ENCODE data around the gene NSUN5. TPM values are rescaled to one million over a fixed set of nuclear protein-coding genes. Genes with fewer than 3 reads are reported as not detected.
A peak's percentile ranks its signal among the peaks of the same experiment; 100 is the strongest.
"Not testable (repeated sequence)": the region's sequence is repeated elsewhere in the genome, so short reads cannot be mapped to it uniquely, and the experiment has no call there.

NSUN5 gene
- polyA plus RNA-seq, 3 donors = 28.6 to 37.7 (median 31.3) TPM

- H3K4me3 Mint-ChIP-seq, H3K9me3 Mint-ChIP-seq: not testable (repeated sequence)
- peaks cover 20% of the 10 kb centered on the region for H3K4me1 Mint-ChIP-seq
Measured at GRCh38 chr7:73327449-73327848, 18.8 kb upstream of the NSUN5 start.

GRCh38 chr7:73325424-73325823, 16.8 kb upstream of the NSUN5 start:
- intact Hi-C loops (cut with micrococcal nuclease) = loop anchor here in 1 of 2 donors (2.0 kb wide), 1 partner anchor 127 kb away; no protein-coding TSS in a partner anchor
- H3K27me3 Mint-ChIP-seq (ENCODE audit: low read depth in 3 of 3); H3K79me2 ChIP-seq (ENCODE audit: insufficient read depth, low read length); H3K27ac Mint-ChIP-seq; H2AFZ ChIP-seq (ENCODE audit: insufficient read depth, low read depth, low read length, poor library complexity, severe bottlenecking); H4K20me1 ChIP-seq (ENCODE audit: insufficient read depth, low read length); H3K4me3 Mint-ChIP-seq; H3K4me3 ChIP-seq (replicated peaks in 1 of 3; ENCODE audit: low read depth in 2 of 3, low read length in 3 of 3); H3K36me3 ChIP-seq (replicated peaks in 1 of 2; ENCODE audit: control insufficient read depth in 1 of 2, insufficient read depth in 2 of 2, low read length in 2 of 2); H3K9me3 ChIP-seq (replicated peaks in 1 of 2; ENCODE audit: control insufficient read depth in 1 of 2, insufficient read depth in 1 of 2, low read length in 2 of 2); H3K9ac ChIP-seq (ENCODE audit: insufficient read depth, low read length, poor library complexity, severe bottlenecking); H3K4me2 ChIP-seq (replicated peaks; ENCODE audit: extremely low read depth, low read length, poor library complexity, severe bottlenecking); H3K36me3 Mint-ChIP-seq; H3K9me3 Mint-ChIP-seq; DNase-seq; H3K27ac ChIP-seq (ENCODE audit: low read depth in 1 of 2, low read length in 2 of 2); H3K27me3 ChIP-seq (ENCODE audit: control insufficient read depth in 2 of 2, insufficient read depth in 2 of 2, low read length in 2 of 2): not testable (repeated sequence)
- H3K4me1 ChIP-seq (ENCODE audit: control insufficient read depth in 1 of 2, insufficient read depth in 2 of 2, low read length in 2 of 2) = peaks cover 15 to 17% of the 10 kb centered on the region in 2 donors
- WGBS (ENCODE audit: insufficient coverage) = 100% methylated on average over 3 of the region's 6 CpGs
- H3K4me1 Mint-ChIP-seq = peaks cover 22% of the 10 kb centered on the region

More at GRCh38 chr7:73327449-73327848, 18.8 kb upstream of the NSUN5 start:
- peak overlapping the region in 1 of 7 donors; percentile 54 for H3K27ac Mint-ChIP-seq
- H3K4me2 ChIP-seq (replicated peaks; ENCODE audit: extremely low read depth, low read length, poor library complexity, severe bottlenecking); H4K20me1 ChIP-seq (ENCODE audit: insufficient read depth, low read length); H3K27ac ChIP-seq (ENCODE audit: low read depth in 1 of 2, low read length in 2 of 2); H2AFZ ChIP-seq (ENCODE audit: insufficient read depth, low read depth, low read length, poor library complexity, severe bottlenecking); H3K36me3 Mint-ChIP-seq; intact Hi-C loops (cut with micrococcal nuclease); H3K9ac ChIP-seq (ENCODE audit: insufficient read depth, low read length, poor library complexity, severe bottlenecking); H3K4me3 ChIP-seq (replicated peaks in 1 of 3; ENCODE audit: low read depth in 2 of 3, low read length in 3 of 3); H3K27me3 ChIP-seq (ENCODE audit: control insufficient read depth in 2 of 2, insufficient read depth in 2 of 2, low read length in 2 of 2); H3K36me3 ChIP-seq (replicated peaks in 1 of 2; ENCODE audit: control insufficient read depth in 1 of 2, insufficient read depth in 2 of 2, low read length in 2 of 2); H3K79me2 ChIP-seq (ENCODE audit: insufficient read depth, low read length); H3K9me3 ChIP-seq (replicated peaks in 1 of 2; ENCODE audit: control insufficient read depth in 1 of 2, insufficient read depth in 1 of 2, low read length in 2 of 2); DNase-seq: not testable (repeated sequence)
- peaks cover 3 to 13% (median 7%) of the 10 kb centered on the region in 3 donors for H3K27me3 Mint-ChIP-seq (ENCODE audit: low read depth in 3 of 3)
- no CpG with 5 or more reads among the region's 13 CpGs for WGBS (ENCODE audit: insufficient coverage)
- H3K4me1 ChIP-seq (ENCODE audit: control insufficient read depth in 1 of 2, insufficient read depth in 2 of 2, low read length in 2 of 2) = peaks cover 15 to 17% of the 10 kb centered on the region in 2 donors
